Osteoblast (primary cell): ENCODE measurements around the gene TADA2B. TPM values are rescaled to one million over a fixed set of nuclear protein-coding genes. Genes with fewer than 3 reads are reported as not detected.

Experiments
- DNase-seq: peaks from one replicate; pipeline ENCODE4 v3.0.0; 2011; ENCODE audit warnings: low spot score, mixed read lengths; ENCODE audit not compliant: insufficient read length; ENCODE audit errors: missing footprints
- H2AFZ ChIP-seq: 2 replicates; pipeline ENCODE4 v1.6.0; 2011; ENCODE audit warnings: mild to moderate bottlenecking, low read length
- H3K27ac ChIP-seq: 2 replicates; pipeline ENCODE4 v1.5.1; 2011; ENCODE audit warnings: mild to moderate bottlenecking, low read depth, low read length, moderate library complexity
- H3K27me3 ChIP-seq: 2 replicates; pipeline ENCODE4 v1.6.0; 2012; ENCODE audit warnings: mild to moderate bottlenecking, control low read depth, inconsistent platforms, low read length, moderate library complexity; ENCODE audit not compliant: insufficient read depth
- H3K36me3 ChIP-seq: 2 replicates; pipeline ENCODE4 v1.5.1; 2011; ENCODE audit warnings: mild to moderate bottlenecking, low read length, control low read depth, moderate library complexity; ENCODE audit not compliant: insufficient read depth
- H3K4me1 ChIP-seq: 2 replicates; pipeline ENCODE4 v1.5.1; 2011; ENCODE audit warnings: mild to moderate bottlenecking, low read length, control low read depth, moderate library complexity; ENCODE audit not compliant: insufficient read depth
- H3K4me2 ChIP-seq: 2 replicates; pipeline ENCODE4 v1.6.0; 2011; ENCODE audit warnings: mild to moderate bottlenecking, low read length; ENCODE audit not compliant: insufficient read depth
- H3K4me3 ChIP-seq: fragments of 200-600 bp; sonication (generic); 3 replicates; pipeline ENCODE4 v1.5.1; 2012; ENCODE audit warnings: mild to moderate bottlenecking, low read length, inconsistent platforms; ENCODE audit not compliant: insufficient read depth
- H3K79me2 ChIP-seq: 2 replicates; pipeline ENCODE4 v1.6.0; 2012; ENCODE audit warnings: mild to moderate bottlenecking, low read length, control low read depth, inconsistent platforms; ENCODE audit not compliant: insufficient read depth
- H3K9me3 ChIP-seq: 2 replicates; pipeline ENCODE4 v1.5.1; 2011; ENCODE audit warnings: low read depth, low read length, control low read depth
- H4K20me1 ChIP-seq: 2 replicates; pipeline ENCODE4 v1.6.0; 2012; ENCODE audit warnings: mild to moderate bottlenecking, low read length, control low read depth; ENCODE audit not compliant: insufficient read depth
- CTCF ChIP-seq: IDR thresholded peaks from 2 replicates; pipeline ENCODE4 v1.5.1; 2011; ENCODE audit warnings: mild to moderate bottlenecking, low read depth, low read length, moderate library complexity; ENCODE audit errors: extremely low read depth
- total RNA-seq: library from RNA; depleted of rRNA; stranded (reverse); fragments of >200 nt; gene quantifications from 2 replicates; pipeline ENCODE4 v1.2.3, GENCODE V29; 2012

Gene TADA2B
- total RNA-seq, 1 donor, result 13.0 TPM

- Histone ChIP-seq H4K20me1 (peaks cover 27% of the 10 kb centered on the region), H3K4me3 (peak overlapping the region; percentile 91), H3K36me3 (peaks cover 15% of the 10 kb centered on the region), H3K4me1 (peaks cover 8% of the 10 kb centered on the region), H2AFZ (peak overlapping the region; percentile 88), H3K27ac (peak overlapping the region; percentile 37), H3K79me2 (peaks cover 43% of the 10 kb centered on the region), H3K9me3 (no peaks in the 10 kb centered on the region), H3K4me2 (peak overlapping the region; percentile 89), H3K27me3 (peaks cover 4% of the 10 kb centered on the region)
- DNase-seq, result no peak
- no peak for TF ChIP-seq CTCF
These were observed 25.2 kb downstream of the TADA2B start for GRCh38 chr4:7068279-7068842.

- DNase-seq, result peak; percentile 69
- H3K27ac ChIP-seq, result no peak overlapping the region
These were observed 25.7 kb downstream of the TADA2B start for GRCh38 chr4:7068883-7069282.

GRCh38 chr4:7070729-7071511 lies 27.7 kb downstream of the TADA2B start:
- H3K4me2 ChIP-seq, result no peak overlapping the region
- peak; percentile 98 for TF ChIP-seq CTCF
- peaks cover 20% of the 10 kb centered on the region for H3K79me2 ChIP-seq
- peaks cover 4% of the 10 kb centered on the region for H3K27me3 ChIP-seq
- H3K9me3 ChIP-seq, result no peaks in the 10 kb centered on the region
- no peak overlapping the region for H2AFZ ChIP-seq
- DNase-seq, result peak; percentile 94
- H3K36me3 ChIP-seq, result no peaks in the 10 kb centered on the region
- no peak overlapping the region for H3K27ac ChIP-seq
- H3K4me3 ChIP-seq, result no peak overlapping the region
- peaks cover 8% of the 10 kb centered on the region for H3K4me1 ChIP-seq
- H4K20me1 ChIP-seq, result peaks cover 15% of the 10 kb centered on the region

More at GRCh38 chr4:7068883-7069282, 25.7 kb downstream of the TADA2B start:
- H3K36me3 ChIP-seq, result peaks cover 9% of the 10 kb centered on the region
- peaks cover 4% of the 10 kb centered on the region for H3K27me3 ChIP-seq
- H3K4me1 ChIP-seq, result peaks cover 8% of the 10 kb centered on the region
- H4K20me1 ChIP-seq, result peaks cover 26% of the 10 kb centered on the region
- H3K4me2 ChIP-seq, result peak overlapping the region; percentile 89
- TF ChIP-seq CTCF, result no peak
- peaks cover 38% of the 10 kb centered on the region for H3K79me2 ChIP-seq
- H3K9me3 ChIP-seq, result no peaks in the 10 kb centered on the region
- peak overlapping the region; percentile 88 for H2AFZ ChIP-seq
- peak overlapping the region; percentile 91 for H3K4me3 ChIP-seq

- Histone ChIP-seq H3K27ac (no peak overlapping the region), H2AFZ (no peak overlapping the region), H3K9me3 (no peaks in the 10 kb centered on the region), H4K20me1 (peaks cover 5% of the 10 kb centered on the region), H3K4me2 (no peak overlapping the region), H3K4me3 (no peak overlapping the region), H3K36me3 (no peaks in the 10 kb centered on the region), H3K4me1 (no peaks in the 10 kb centered on the region), H3K27me3 (peaks cover 4% of the 10 kb centered on the region), H3K79me2 (no peaks in the 10 kb centered on the region)
- no peak for TF ChIP-seq CTCF
- peak; percentile 41 for DNase-seq
These were observed 29.9 kb downstream of the TADA2B start for GRCh38 chr4:7073059-7073458.
